Activated naive CD8-positive, alpha-beta T cell treated with anti-CD3 and anti-CD28 coated beads for 36 hours (primary cell): ENCODE results near the gene TMEM41B. TPM values are rescaled to one million over a fixed set of nuclear protein-coding genes. Genes with fewer than 3 reads are reported as not detected.
"Not testable (repeated sequence)": the region's sequence is repeated elsewhere in the genome, so short reads cannot be mapped to it uniquely, and the experiment has no call there.

Experiments
- DNase-seq: peaks from one replicate; pipeline ENCODE4 v3.0.0; 2021
- H3K27ac Mint-ChIP-seq: one replicate; pipeline ENCODE4 v1.8.0; 2022; ENCODE audit warnings: mild to moderate bottlenecking, moderate library complexity, mixed read lengths
- H3K27me3 Mint-ChIP-seq: one replicate; pipeline ENCODE4 v1.8.0; 2022; ENCODE audit warnings: mild to moderate bottlenecking, mixed read lengths
- H3K36me3 Mint-ChIP-seq: one replicate; pipeline ENCODE4 v1.8.0; 2021; ENCODE audit warnings: mild to moderate bottlenecking, mixed read lengths
- H3K4me1 Mint-ChIP-seq: one replicate; pipeline ENCODE4 v1.8.0; 2021; ENCODE audit warnings: mixed read lengths
- H3K4me3 Mint-ChIP-seq: one replicate; pipeline ENCODE4 v1.8.0; 2022; ENCODE audit warnings: mild to moderate bottlenecking, moderate library complexity, mixed read lengths
- H3K9me3 Mint-ChIP-seq: one replicate; pipeline ENCODE4 v1.8.0; 2022; ENCODE audit warnings: mixed read lengths
- total RNA-seq, 2 experiments: library from RNA; stranded (reverse); gene quantifications; one replicate each; pipeline ENCODE4 v1.2.3, GENCODE V29; 2021

The TMEM41B gene
- total RNA-seq, 2 experiments from 2014 or later: 20.1 to 20.5 TPM

DNA sequence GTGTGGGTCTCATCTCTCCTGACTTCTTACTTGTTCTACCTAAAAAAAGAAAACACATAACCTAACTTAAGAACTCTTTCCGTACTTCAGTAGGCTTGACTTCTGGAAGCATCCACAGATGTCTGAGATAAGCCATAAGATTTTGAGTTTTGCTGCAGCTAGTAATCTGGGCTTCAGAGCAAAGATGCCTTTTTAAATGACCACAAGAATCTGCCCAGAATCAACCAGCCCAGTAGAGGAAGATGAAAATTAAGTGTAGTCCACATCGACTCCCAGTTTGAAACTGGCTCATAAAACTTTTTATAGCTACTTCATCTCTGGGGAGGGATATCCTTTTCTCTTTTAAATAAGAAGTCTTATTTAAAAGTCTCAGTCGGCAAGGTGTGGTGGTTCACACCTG lies 60.0 kb downstream of the TMEM41B start:
- peaks cover 12% of the 10 kb centered on the region for H3K9me3 Mint-ChIP-seq
- H3K27ac Mint-ChIP-seq: no peak overlapping the region
- H3K4me3 Mint-ChIP-seq: no peak overlapping the region
- DNase-seq: no peak
- H3K27me3 Mint-ChIP-seq: no peaks in the 10 kb centered on the region
- peaks cover 28% of the 10 kb centered on the region for H3K36me3 Mint-ChIP-seq
- peaks cover 33% of the 10 kb centered on the region for H3K4me1 Mint-ChIP-seq

- Mint-ChIP-seq H3K4me3 (no peak overlapping the region), H3K9me3 (peaks cover 6% of the 10 kb centered on the region), H3K4me1 (peaks cover 41% of the 10 kb centered on the region), H3K27me3 (no peaks in the 10 kb centered on the region), H3K36me3 (peaks cover 22% of the 10 kb centered on the region), H3K27ac (no peak overlapping the region)
- DNase-seq: no peak
Measured at GRCh38 chr11:9253086-9253485, 61.3 kb downstream of the TMEM41B start.

GRCh38 chr11:9251311-9251710 lies 63.1 kb downstream of the TMEM41B start:
- peaks cover 22% of the 10 kb centered on the region for H3K36me3 Mint-ChIP-seq
- peaks cover 53% of the 10 kb centered on the region for H3K4me1 Mint-ChIP-seq
- H3K27me3 Mint-ChIP-seq: no peaks in the 10 kb centered on the region
- peak overlapping the region; percentile 3 for H3K4me3 Mint-ChIP-seq
- peaks cover 6% of the 10 kb centered on the region for H3K9me3 Mint-ChIP-seq
- DNase-seq: no peak
- peak overlapping the region; percentile 68 for H3K27ac Mint-ChIP-seq

DNA sequence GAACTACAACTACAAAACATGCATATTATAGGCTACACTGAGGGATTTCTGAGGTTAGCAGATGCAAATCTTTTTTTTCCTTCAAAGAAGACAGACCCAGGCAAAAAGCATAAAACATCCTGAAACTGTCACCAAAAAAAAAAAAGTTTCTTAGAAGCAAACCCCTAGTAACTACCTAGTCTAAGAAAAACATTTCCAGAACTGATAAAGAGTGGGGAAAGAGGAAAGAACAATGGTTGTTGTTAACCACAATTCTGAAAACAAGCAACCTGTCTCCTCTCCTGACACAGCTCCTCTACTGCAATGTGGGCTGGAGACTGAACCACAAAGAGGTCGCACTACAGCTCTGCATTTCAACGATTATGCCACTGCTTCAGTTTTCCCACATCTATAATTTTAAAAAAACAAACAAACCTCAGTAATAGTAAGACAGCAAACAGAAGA lies 64.2 kb downstream of the TMEM41B start:
- peaks cover 19% of the 10 kb centered on the region for H3K36me3 Mint-ChIP-seq
- peak; percentile 48 for DNase-seq
- peaks cover 57% of the 10 kb centered on the region for H3K4me1 Mint-ChIP-seq
- peaks cover 6% of the 10 kb centered on the region for H3K9me3 Mint-ChIP-seq
- no peaks in the 10 kb centered on the region for H3K27me3 Mint-ChIP-seq
- peak overlapping the region; percentile 80 for H3K27ac Mint-ChIP-seq
- H3K4me3 Mint-ChIP-seq: peak overlapping the region; percentile 63

GRCh38 chr11:9249252-9249651 lies 65.1 kb downstream of the TMEM41B start:
- H3K9me3 Mint-ChIP-seq: peaks cover 6% of the 10 kb centered on the region
- no peak overlapping the region for H3K27ac Mint-ChIP-seq
- peaks cover 14% of the 10 kb centered on the region for H3K36me3 Mint-ChIP-seq
- H3K4me1 Mint-ChIP-seq: peaks cover 57% of the 10 kb centered on the region
- DNase-seq: no peak
- H3K4me3 Mint-ChIP-seq: no peak overlapping the region
- no peaks in the 10 kb centered on the region for H3K27me3 Mint-ChIP-seq

GRCh38 chr11:9247863-9248262 lies 66.5 kb downstream of the TMEM41B start:
- Mint-ChIP-seq H3K9me3 (peaks cover 6% of the 10 kb centered on the region), H3K27ac (no peak overlapping the region), H3K4me1 (peaks cover 58% of the 10 kb centered on the region), H3K36me3 (peaks cover 18% of the 10 kb centered on the region), H3K27me3 (no peaks in the 10 kb centered on the region), H3K4me3 (no peak overlapping the region)
- DNase-seq: no peak

DNA sequence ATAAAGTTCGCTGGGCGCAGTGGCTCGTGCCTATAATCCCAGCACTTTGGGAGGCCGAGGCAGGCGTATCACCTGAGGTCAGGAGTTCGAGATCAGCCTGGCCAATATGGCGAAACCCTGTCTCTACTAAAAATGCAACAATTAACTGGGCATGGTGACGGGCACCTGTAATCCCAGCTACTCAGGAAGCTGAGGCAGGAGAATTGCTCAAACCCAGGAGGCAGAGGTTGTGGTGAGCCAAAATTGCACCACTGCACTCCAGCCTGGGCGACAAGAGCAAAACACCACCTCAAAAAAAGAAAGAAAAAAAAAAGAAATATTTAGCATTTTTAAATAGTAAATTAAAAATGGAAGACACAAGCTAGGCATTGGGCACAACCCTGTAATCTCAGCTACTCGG lies 78.2 kb downstream of the TMEM41B start:
- DNase-seq, H3K27ac Mint-ChIP-seq, H3K27me3 Mint-ChIP-seq, H3K9me3 Mint-ChIP-seq: not testable (repeated sequence)
- Mint-ChIP-seq H3K4me1 (peaks cover 33% of the 10 kb centered on the region), H3K36me3 (peaks cover 22% of the 10 kb centered on the region), H3K4me3 (peak overlapping the region; percentile 22)

- peaks cover 44% of the 10 kb centered on the region for H3K4me1 Mint-ChIP-seq
Measured at GRCh38 chr11:9232482-9232881, 81.9 kb downstream of the TMEM41B start.

GRCh38 chr11:9231848-9232177 lies 82.6 kb downstream of the TMEM41B start:
- Mint-ChIP-seq H3K27me3 (no peaks in the 10 kb centered on the region), H3K9me3 (peaks cover 8% of the 10 kb centered on the region), H3K27ac (peak overlapping the region; percentile 36), H3K4me3 (peak overlapping the region; percentile 59), H3K36me3 (peaks cover 22% of the 10 kb centered on the region), H3K4me1 (peaks cover 48% of the 10 kb centered on the region)
- no peak for DNase-seq

More at GRCh38 chr11:9232482-9232881, 81.9 kb downstream of the TMEM41B start:
- no peak for DNase-seq
- Mint-ChIP-seq H3K27me3 (no peaks in the 10 kb centered on the region), H3K36me3 (peaks cover 22% of the 10 kb centered on the region), H3K9me3 (peaks cover 8% of the 10 kb centered on the region), H3K4me3 (no peak overlapping the region), H3K27ac (no peak overlapping the region)

Other genes starting within 250 kb of the TMEM41B start
- gene SCUBE2, start 223.0 kb downstream of the TMEM41B start, total RNA-seq: not detected
- gene DENND5A, start 49.2 kb downstream of the TMEM41B start, total RNA-seq: 10 to 100 TPM; 46.5 to 50.9 TPM
- 100 to 1,000 TPM; 195 TPM for gene IPO7, start 70.1 kb upstream of the TMEM41B start, total RNA-seq
- 10 to 100 TPM; 26.5 to 26.8 TPM for gene ZNF143, start 146.4 kb upstream of the TMEM41B start, total RNA-seq